LHCN-M2 (cell line): ENCODE measurements around the gene TMA7. TPM values are rescaled to one million over a fixed set of nuclear protein-coding genes. Genes with fewer than 3 reads are reported as not detected.

Source experiments
- DNase-seq: peaks from one replicate; pipeline ENCODE4 v3.0.0-alpha.2; 2012; ENCODE audit warnings: low read depth
- total RNA-seq: library from RNA; depleted of rRNA; stranded (reverse); fragments of >200 nt; gene quantifications from 2 replicates; pipeline ENCODE4 v1.2.3, GENCODE V29; 2014

The TMA7 gene
- total RNA-seq, 1 experiment from 2014 or later: 406 TPM

- no peak for DNase-seq
Measured at GRCh38 chr3:48408823-48409281, 31.2 kb upstream of the TMA7 start.

- no peak for DNase-seq
Measured at GRCh38 chr3:48409291-48410201, 30.5 kb upstream of the TMA7 start.

- DNase-seq: no peak
Measured at GRCh38 chr3:48410205-48411040, 29.6 kb upstream of the TMA7 start.

- DNase-seq: no peak
Measured at GRCh38 chr3:48411041-48411588, 28.9 kb upstream of the TMA7 start.

GRCh38 chr3:48411606-48412374 is 28.3 kb upstream of the TMA7 start:
- DNase-seq: no peak

GRCh38 chr3:48412375-48413001 is 27.6 kb upstream of the TMA7 start:
- DNase-seq: no peak

GRCh38 chr3:48413086-48413485 is 27.0 kb upstream of the TMA7 start:
- DNase-seq: no peak

- DNase-seq: no peak
Measured at GRCh38 chr3:48413611-48414010, 26.4 kb upstream of the TMA7 start.

GRCh38 chr3:48414376-48415250 is 25.4 kb upstream of the TMA7 start:
- DNase-seq: no peak

GRCh38 chr3:48415251-48415953 is 24.7 kb upstream of the TMA7 start:
- no peak for DNase-seq

- DNase-seq: no peak
Measured at GRCh38 chr3:48416091-48416505, 24.0 kb upstream of the TMA7 start.

- no peak for DNase-seq
Measured at GRCh38 chr3:48416546-48416945, 23.5 kb upstream of the TMA7 start.

GRCh38 chr3:48417529-48418108 is 22.4 kb upstream of the TMA7 start:
- no peak for DNase-seq

GRCh38 chr3:48418140-48418539 is 21.9 kb upstream of the TMA7 start:
- no peak for DNase-seq

- no peak for DNase-seq
Measured at GRCh38 chr3:48418651-48419050, 21.4 kb upstream of the TMA7 start.

GRCh38 chr3:48419149-48419548 is 20.9 kb upstream of the TMA7 start:
- no peak for DNase-seq

GRCh38 chr3:48419597-48419996 is 20.5 kb upstream of the TMA7 start:
- no peak for DNase-seq

GRCh38 chr3:48420561-48420960 is 19.5 kb upstream of the TMA7 start:
- DNase-seq: no peak

GRCh38 chr3:48422272-48422671 is 17.8 kb upstream of the TMA7 start:
- no peak for DNase-seq
